NCI-H2107 treated with DMSO at 0.1 percent for 48 hours (cell line): Measurements from ENCODE around the gene RASGRP2.

Source experiments
- DNase-seq: peaks from one replicate; lab custom pipeline; 2025; ENCODE audit not compliant: unreplicated experiment; lab: John Stamatoyannopoulos, UW

Gene RASGRP2

DNA sequence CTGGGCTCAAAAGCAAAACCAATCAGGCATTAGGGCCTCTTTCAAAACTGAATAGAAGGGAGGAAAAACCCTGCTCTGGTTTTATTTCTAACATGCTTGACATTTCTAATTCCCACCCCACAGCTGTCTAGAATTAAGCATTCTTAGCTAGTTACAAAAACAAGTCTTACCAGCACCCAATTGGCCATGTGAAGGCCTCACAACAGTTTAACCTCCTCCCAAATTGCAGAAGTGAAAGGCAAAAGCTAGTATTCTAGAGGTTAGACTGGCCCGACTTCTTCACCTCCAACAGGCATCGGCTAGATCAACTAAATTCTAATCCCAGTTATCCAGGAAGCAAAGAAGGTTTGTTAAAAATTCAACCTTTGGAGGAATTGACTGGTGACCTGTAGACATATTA, 27.9 kb upstream of the RASGRP2 start:
- DNase-seq: no peak

DNA sequence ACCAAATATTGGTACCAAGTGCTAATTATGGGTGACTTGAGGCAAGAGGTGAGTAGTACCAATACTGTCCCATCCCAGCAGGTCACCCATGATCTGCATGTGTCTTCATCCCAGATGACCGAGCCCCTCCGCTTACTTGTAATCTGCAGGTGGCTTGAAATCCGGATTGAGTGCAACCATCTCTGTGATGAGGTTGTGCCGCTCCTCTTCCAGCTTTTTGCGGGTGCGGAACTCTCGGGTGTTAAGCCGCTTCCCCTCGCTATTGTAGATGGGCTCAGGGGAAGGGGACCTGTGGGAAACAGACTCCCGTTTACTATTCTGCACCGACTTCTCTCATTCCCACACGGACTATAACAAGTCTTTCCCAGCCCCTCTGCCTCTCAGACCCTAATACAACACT, 26.2 kb upstream of the RASGRP2 start:
- DNase-seq: no peak

DNA sequence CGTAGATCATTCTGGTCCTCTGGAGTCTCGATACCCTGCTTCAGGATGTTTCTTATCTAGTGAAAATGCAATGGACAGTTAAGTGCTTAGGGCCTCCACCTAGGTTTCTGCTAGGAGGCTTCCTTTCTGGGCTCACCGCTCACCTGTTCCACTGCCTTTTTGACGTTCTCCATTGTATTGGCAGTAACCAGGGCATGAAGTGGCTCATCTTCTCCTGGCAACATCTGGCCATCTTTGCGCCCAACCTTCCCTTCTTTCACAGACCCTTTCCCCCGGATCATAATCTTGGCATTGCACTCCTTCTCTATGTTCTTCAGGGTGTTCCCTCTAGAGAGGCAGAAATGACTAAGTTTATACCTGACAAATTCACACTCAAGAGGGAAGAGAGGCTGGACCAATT, 25.3 kb upstream of the RASGRP2 start:
- DNase-seq: no peak

DNA sequence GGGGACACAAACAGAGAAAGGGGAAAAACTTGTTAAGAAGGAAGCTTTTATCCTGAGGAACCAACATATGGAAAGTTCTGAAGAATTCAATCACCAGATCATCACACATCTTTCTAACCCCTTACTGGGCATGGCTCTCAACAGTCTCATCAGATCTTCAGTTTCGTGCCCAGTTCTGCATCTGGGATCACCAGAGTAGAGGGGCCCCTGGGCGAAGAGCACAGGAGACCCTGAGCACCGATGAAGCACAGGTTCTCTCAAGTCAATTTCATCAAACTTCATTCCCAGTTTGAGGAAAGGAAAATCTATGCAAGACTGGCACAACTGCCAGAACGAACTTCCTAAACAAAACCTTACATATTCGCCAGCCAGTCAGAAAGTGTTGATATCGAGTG, 24.4 kb upstream of the RASGRP2 start:
- DNase-seq: no peak

DNA sequence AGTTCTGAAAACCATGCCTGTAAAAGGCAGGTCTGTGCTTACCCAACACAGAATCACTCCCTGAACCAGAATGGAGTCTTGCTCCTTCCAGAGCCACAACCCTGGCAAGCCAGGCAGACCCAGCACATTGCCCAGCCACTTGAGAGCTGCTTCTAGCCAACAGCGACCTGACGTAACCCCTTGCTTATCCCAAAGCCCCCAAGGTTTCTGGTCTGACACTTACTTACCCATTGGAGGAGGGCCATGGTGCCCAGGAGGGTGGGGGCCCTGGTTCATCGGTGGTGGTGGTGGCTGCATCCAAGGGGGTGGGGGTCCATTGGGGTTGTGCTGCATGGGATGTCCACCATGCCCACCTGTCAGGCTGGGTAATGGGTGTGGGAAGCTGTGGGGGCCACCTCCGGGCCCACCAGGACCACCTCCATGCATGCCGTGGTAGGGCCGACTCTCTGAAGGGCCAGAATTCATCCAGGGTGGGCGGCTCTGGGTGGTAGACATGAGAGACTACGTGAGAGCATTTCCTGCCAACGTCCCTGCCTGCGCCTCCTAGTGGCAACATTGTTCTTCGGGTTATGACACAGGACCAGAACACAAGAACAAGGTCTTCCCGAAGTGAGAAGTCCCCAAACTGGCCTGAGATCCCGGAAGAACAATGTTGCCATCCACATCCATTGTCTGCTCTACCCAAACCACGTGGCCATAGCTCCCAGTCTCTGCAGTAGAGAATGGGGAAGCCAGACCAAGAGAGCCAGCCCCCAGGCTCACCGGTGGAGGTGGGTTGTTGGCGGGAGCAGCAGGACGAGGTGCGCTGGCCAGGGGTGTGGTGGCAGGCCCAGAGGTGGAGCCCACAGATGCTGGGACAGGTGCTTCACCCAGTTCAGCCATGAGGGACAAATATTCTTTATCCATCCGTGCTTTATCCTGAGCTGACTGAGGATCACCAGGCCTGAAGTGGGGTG, 23.7 kb upstream of the RASGRP2 start:
- DNase-seq: no peak

DNA sequence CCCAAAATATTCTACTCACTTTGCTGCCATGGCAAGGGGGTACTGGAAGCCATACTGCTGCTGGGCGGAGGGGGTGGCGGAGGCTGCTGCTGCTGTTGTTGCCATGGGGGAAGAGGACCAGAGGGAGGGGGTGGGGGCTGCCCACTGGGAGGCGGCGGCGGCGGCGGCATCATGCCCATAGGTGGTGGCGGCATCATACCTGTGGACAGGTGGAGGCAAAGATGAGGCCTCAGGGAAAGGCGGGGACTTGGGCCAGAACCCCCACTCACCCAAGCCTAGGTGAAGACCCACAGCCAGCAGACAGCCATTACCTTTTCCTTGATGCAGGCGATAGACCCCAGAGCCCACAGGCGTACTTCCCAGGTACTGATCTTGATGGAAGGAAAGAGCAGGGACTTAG, 22.9 kb upstream of the RASGRP2 start:
- DNase-seq: no peak

DNA sequence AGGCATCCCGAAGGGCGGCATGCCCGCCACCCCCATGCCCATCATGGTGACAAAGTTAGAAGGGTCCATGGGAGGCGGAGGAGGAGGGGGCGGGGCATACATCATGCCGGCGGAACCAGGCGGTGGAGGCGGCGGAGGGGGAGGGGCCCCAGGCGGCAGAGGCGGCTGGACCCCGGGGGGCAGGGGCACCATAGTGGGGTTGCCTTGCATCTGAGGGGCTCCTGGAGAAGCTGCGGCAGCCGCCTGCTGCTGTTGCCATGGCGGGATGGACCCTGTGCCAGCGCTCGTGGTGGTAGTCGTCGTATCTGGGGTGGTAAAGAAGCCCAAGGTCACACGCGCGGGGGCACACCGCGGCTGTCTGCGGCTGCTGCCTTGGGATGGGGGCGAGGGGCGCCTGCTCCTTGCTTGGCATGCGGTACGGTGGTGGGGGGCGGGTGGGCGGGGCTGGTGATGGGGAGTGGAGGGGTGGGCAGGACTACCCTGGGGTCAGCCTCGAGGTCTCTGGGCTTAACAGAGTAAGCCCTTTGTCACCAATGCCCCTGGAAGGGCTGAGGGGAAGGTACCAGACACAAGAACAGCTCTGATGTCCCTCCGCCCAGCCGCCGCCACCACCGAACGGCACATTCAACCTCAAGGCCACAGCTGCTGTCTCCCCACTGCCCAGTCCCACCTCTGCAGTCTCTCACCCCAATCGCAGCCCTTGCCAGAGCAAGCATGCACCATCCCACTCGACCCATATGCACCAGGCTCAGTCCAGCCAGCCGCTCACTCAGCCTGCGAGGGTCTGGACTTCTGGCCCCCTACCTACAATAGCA, 22.1 kb upstream of the RASGRP2 start:
- no peak for DNase-seq

DNA sequence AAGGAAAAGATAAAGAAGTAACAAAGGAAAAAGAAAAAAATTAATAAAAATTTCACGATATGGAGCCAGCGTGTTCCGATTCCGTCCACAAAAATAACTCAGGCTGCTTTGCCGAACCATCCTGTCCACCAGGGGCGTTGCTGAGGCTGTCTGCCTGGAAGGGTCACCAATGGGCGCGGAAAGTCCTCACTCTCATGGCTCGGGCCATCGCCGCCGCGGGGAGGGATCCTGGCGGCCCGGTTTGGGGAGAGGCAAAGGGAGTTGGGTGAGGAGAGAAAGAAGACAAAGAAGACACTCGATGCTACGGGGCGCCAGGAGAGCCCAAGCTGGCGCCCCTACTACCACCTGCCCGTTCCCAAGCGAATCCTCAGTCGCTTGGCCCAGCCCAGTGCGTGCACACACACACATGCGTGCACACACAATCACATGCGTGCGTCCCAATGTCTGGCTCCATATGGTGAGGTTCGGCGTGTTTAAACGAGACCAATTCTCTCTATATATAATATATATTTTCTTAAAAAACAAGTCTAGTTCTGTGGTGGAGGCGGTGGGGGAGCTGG, 21.4 kb upstream of the RASGRP2 start:
- no peak for DNase-seq

DNA sequence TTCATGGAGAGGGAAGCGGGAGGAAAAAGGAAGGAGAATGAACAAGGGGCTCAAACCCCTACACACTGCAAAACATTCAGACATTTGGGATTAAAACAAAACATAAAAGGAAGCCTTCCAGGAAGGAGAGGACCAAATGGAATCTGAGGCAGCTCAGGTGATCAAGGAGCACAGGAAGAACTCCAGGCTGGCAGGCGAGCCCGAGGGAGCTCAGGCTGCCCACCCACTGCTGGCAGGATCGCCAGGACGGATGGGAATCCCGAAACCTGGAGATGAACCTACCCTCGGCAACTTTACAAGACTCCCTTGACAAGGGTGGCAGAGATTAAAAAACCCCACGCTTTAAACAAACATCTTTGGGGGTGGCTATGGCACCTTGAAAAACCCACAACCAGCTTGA, 20.8 kb upstream of the RASGRP2 start:
- no peak for DNase-seq

DNA sequence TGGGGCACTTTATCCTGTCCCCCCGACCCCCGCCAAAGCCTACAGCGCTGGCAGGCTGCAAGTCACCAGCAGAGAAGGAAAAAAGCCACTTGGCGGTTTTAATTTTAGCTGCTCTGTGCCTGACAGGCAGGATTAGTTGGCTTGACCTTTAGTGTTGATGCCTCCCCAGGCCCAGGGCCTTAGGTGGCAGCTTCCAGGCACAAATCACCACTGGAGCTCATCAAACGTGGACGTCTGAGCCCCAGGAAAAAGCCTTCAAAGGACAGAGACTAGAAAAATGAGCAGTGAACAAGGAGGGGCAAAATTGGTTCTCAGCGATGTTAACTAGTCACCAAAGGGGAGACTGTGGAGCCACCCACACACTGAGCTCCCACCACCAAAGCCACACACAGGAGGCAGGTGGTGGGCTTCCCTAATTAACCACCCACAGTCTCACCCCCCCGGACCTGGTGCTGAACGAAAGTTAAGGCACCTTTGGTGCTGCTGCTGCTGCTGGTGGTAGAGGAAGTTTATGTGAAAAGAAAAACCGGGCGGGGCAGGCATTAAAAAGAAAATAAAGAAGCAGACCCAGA, 20.2 kb upstream of the RASGRP2 start:
- DNase-seq: no peak

DNA sequence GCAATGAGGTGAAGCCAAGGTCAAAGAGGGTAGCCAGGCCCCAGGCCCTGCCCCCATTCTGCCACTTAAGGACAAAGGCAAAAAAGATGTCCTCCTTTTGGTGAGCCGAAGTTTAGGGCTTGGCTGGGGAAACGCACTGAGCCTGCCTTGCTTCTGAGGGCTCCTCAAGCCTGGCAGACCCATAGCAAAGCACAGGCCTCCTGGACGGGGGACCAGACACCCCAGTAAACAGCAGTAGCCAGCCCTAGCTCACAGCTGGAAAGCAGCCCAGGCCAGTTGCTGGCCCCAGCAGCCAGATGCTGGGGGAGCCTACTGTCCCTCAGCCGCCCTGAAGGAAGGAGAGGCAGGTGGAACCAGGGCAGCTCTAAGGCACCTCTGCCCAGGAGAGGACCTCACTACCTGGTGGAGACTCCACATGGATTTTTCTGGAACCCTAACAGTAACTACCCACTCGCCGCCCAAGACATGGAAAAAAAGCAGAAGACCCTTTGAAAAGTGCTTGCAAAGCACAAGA, 19.6 kb upstream of the RASGRP2 start:
- DNase-seq: no peak

DNA sequence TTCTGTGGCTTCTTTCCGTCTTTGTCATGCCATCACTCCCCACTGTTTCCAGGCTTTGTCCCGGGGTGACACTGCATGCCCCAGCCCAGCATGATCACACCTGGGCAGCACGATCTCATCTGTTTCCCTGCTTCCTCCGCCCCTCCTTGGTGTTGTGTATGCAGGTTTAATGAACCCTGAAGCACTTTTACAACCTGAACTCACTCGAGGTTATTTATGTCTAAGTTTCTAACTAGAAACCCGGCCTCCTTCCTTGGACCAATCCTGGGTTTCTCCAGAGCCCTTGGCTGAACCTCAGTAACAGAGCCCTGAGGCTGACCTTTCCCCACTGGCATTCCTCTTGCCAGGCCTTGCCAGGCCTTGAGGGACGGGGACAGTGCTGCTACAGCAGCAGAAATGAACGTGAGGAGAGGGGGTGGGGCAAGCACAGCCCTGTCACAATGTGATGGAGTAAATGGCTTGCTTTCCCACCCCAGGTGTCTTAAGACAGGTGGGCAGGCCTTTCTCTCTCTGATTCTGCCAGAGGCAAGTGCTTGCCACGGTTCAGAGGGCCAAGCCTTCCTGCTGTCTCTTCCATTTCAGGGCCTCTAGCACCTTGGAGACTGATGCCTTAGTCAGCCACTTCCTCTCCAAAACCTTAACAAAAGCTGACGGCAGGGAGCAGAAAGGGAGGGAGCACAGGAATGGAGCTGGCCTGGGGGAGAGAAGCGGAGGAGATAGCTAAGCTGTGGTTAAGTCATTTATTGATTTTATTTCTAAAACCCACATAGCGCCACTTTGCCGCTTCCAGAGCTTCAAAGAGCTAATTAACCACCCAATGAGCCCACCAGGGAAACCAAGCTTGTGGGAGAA, 19.0 kb upstream of the RASGRP2 start:
- DNase-seq: peak; percentile 70

DNA sequence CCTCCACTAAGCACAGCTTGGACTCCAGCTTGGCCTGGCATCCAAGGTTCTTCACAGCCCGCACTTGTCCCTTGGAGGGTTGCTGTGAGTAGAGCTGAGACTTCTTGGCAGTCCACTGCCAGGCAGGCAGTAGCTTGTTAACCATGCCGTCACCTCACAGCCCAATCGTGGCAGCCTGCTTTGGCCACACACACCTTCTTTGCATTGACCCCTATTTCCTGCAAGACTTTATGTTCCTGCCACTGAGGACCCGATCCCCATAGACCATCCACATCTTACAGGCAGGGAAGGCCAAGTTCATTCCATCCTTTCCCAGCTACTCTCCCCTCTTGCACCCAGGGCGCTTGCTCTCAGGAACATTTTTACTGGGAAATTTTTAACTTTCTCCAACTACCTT, 18.3 kb upstream of the RASGRP2 start:
- DNase-seq: no peak

DNA sequence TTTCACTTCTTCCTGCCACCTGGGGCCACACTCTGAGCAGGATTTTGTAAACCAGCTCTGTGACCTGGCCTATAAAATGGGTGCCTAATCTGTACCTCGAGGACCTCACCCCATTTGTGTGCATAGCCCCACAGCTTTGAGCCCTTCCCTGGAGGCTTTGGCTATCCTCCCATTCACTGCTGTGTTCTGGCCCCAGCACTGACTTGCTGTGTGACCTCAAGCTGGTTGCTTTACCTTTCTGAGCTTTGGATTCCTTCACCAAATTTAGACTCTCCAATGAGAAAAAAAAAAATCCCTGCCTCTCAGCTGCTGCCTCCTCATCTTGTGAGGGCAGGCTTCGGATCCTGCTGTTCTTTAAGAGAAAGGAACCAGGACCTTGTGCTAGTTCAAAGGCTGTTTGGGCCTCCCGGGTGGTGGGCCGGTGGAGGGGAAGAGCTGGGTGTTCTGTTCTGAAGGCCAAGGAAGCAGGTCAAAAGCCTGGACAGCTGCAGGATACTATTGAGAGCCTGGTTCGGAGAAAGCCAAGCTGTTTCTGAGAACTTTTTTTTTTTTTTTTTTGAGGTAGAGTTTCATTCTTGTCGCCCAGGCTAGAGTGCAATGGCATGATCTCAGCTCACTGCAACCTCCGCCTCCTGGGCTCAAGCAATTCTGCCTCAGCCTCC, 16.9 kb upstream of the RASGRP2 start:
- no peak for DNase-seq

DNA sequence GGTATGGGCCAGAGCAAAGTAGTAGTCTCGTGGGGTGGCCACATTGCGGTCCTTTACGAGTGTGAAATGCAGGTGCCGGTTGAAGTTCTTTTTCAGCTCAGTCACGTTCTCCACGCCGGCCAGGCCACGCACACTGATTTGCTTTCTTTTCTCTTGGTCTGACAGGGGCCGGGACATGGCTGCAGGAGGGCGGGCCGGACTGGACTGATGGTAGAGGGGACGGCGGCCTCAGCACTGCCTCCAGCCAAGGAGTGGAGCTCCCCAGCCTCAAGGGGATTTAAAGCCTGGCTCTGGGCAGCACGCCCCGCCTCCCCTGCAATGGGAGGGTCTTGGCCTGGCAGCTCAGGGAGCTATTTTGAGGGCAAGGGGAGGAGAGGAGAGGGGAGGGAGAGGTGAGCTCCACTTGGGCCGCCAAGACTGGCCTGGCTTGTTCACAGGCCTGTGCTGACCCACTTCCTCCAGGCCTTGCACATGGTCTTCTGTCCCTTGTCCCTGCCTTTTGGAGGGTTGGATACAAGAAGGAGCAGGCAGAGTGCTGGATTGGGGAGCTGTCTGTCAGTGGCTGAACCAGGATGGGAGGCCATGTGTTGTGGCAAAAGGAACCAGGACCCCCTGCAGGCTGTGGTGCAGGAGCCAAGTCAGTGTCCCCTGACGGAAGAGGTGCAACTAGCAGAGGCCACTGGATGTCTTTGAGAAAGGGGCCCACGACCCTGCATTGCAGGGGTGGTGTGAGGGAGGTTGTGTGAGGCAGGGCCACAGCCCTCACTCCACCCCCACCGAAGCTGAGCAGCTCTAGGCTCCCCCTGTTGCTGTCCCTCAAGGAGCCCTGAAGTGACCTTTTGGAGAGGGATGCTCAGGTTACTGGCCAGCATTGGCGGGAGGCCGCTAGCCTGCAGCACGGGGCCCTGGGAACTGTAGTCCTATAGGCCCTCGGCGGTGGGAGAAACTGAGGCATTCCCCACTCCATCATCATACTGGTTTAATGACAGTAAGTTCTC, 16.1 kb upstream of the RASGRP2 start, which contains the start of gene PYGM:
Gene PYGM (minus strand): TSS at position 253 of the 998 bp plus-strand sequence. CDS start 76 bp downstream, at position 177.
- DNase-seq: no peak

DNA sequence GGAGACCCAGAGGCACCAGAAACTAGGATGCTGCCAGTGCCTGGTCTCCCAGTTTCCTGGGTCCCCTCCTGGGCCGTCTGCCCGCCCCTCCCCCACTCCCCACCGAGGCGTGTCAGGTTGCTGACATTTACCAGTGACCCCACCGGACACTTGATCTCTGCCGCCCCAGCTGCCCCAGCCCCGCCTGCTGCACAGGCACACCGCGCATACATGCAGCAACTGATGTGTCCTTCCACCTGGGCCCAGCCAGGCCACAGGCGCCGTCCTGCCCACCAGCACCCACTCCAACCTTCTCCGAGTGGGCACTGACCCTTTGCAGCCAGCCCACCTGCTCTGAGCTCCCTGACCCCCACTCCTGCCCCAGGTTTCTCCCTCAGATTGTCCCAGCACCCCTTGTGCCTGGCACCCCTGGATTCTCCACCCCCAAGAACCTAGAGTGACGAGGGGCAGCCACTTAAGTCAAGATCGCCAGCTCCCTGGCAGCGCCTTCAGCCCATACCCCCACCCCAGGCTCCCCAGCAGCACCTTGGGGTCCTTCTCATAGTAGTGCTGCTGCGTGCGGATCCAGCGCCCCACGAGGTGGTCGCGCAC, 15.3 kb upstream of the RASGRP2 start:
- DNase-seq: no peak

DNA sequence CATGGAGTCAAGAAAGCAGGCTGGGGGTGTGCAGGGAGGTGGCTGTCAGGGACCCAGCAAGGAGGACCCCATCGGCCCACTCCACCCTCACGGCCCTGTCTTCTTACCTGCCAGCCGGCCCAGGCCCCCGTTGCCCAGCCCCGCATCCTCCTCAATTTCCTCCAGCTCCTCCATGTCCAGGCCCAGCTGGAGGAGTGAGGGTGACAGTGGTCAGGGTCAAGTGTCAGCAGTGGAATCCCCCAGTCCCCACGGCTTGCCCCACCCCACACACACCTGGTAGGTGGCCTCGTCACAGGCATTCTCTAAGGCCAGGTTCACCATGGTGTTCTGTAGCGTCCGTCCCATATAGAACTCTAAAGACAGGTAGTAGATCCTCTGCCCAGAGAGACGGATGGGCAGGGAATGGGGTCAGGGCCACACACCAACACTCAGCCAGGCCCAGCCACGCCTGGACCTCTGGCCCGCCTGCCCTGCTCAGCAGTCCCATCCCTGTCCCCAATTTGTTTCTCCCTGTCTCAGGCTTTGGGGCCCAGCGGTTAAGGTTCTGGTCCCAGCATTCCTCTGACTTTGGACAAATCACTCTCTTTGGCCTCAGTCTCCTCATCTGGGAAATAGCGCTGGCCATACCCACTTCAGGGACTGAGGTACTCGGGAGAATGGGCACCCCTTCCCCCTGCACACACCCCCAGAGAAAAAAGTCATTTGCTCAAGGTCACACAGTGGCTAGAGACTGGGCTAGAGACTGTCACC, 14.6 kb upstream of the RASGRP2 start:
- no peak for DNase-seq
